ENCODE data around the gene CFC1B.
"Not testable (repeated sequence)": the region's sequence is repeated elsewhere in the genome, so short reads cannot be mapped to it uniquely, and the experiment has no call there.

- TF ChIP-seq CTCF (IDR thresholded peaks at IDR 0.05; ENCODE audit: borderline replicate concordance, extremely low read depth, low read length, poor library complexity, severe bottlenecking); EZH2 (IDR thresholded peaks at IDR 0.05; ENCODE audit: borderline replicate concordance, low read depth, low read length, severe bottlenecking): not testable (repeated sequence)
Measured at GRCh38 chr2:130548418-130548817, 27.4 kb downstream of the CFC1B start.
